Body of pancreas (tissue), 4 donors: ENCODE data around the gene WDR33.

ENCODE experiments used
- CTCF ChIP-seq, 7 experiments: fragments of 450-650 bp in 4 of 7; fragments of 200-600 bp in 3 of 7; sonication (generic) in 3 of 7; IDR thresholded peaks; one replicate each; pipeline ENCODE4 v1.5.1; 2016 to 2019; ENCODE audit warnings: antibody characterized with exemption in 7 of 7
- POLR2A ChIP-seq, 3 donors: fragments of 450-650 bp; IDR thresholded peaks; one replicate each; pipeline ENCODE4 v1.6.1; 2016; ENCODE audit warnings: antibody characterized with exemption in 3 of 3, mild to moderate bottlenecking in 2 of 3

- TF ChIP-seq CTCF (IDR thresholded peaks at IDR 0.05) (no peak), POLR2A (IDR thresholded peaks at IDR 0.05) (no peak)
Observed at GRCh38 chr2:127664065-127664894, 146.7 kb downstream of the WDR33 start.
